WTC11 (cell line): ENCODE data around the gene TMEM60. TPM values are rescaled to one million over a fixed set of nuclear protein-coding genes. Genes with fewer than 3 reads are reported as not detected.

Experiments used
- ATAC-seq: fragments of 200-7000 bp; cut with Tn5 transposase; 2 replicates; pipeline ENCODE4 v1.10.0; 2021; ENCODE audit warnings: mild to moderate bottlenecking, moderate library complexity
- CTCF ChIA-PET: fragments of 300-600 bp; sonication (Branson Sonifier 250); formaldehyde crosslinking; loops from one replicate; lab custom pipeline; 2021; ENCODE audit warnings: antibody characterized with exemption; lab: Charles Lee
- POLR2A ChIA-PET: fragments of 350-600 bp; sonication (Branson Sonifier 250); formaldehyde crosslinking; loops from one replicate; lab custom pipeline; 2021; ENCODE audit warnings: antibody characterized with exemption; lab: Charles Lee
- DNase-seq: peaks from one replicate; pipeline ENCODE4 v3.0.0; 2021; ENCODE audit warnings: low spot score
- H3K27ac Mint-ChIP-seq: 2 replicates; pipeline ENCODE4 v1.8.0; 2021; ENCODE audit warnings: mixed read lengths
- H3K27me3 Mint-ChIP-seq: 2 replicates; pipeline ENCODE4 v1.8.0; 2021; ENCODE audit warnings: low read depth, mild to moderate bottlenecking, moderate library complexity, mixed read lengths
- H3K36me3 Mint-ChIP-seq: 2 replicates; pipeline ENCODE4 v1.8.0; 2021; ENCODE audit warnings: mixed read lengths
- H3K4me1 Mint-ChIP-seq: 2 replicates; pipeline ENCODE4 v1.8.0; 2022; ENCODE audit warnings: mixed read lengths
- H3K4me3 Mint-ChIP-seq: 2 replicates; pipeline ENCODE4 v1.8.0; 2021; ENCODE audit warnings: mild to moderate bottlenecking, moderate library complexity, mixed read lengths
- H3K9me3 Mint-ChIP-seq: 2 replicates; pipeline ENCODE4 v1.8.0; 2021; ENCODE audit warnings: mixed read lengths
- AFF4 ChIP-seq: sonication (generic); formaldehyde crosslinking; IDR thresholded peaks from 2 replicates; pipeline ENCODE4 v1.8.1; 2023; ENCODE audit warnings: mild to moderate bottlenecking, missing genetic modification reagents, borderline replicate concordance
- ATF1 ChIP-seq: sonication (generic); formaldehyde crosslinking; IDR thresholded peaks from 2 replicates; pipeline ENCODE4 v1.8.1; 2023; ENCODE audit warnings: mild to moderate bottlenecking, moderate library complexity, missing genetic modification reagents
- CDX4 ChIP-seq: fragments of 250-450 bp; sonication (Bioruptor Pico); IDR thresholded peaks from 2 replicates; pipeline ENCODE4 v1.9.0; 2021; ENCODE audit warnings: moderate library complexity, mild to moderate bottlenecking, inconsistent platforms, borderline replicate concordance
- ELF4 ChIP-seq: sonication (generic); formaldehyde crosslinking; IDR thresholded peaks from 2 replicates; pipeline ENCODE4 v1.8.1; 2022; ENCODE audit warnings: low read depth, mild to moderate bottlenecking, moderate library complexity, missing genetic modification reagents
- EMX1 ChIP-seq: fragments of 250-450 bp; sonication (Bioruptor Pico); IDR thresholded peaks from 2 replicates; pipeline ENCODE4 v1.8.0; 2021; ENCODE audit warnings: mild to moderate bottlenecking
- ERG ChIP-seq: fragments of 250-450 bp; sonication (Bioruptor Pico); IDR thresholded peaks from 2 replicates; pipeline ENCODE4 v1.8.0; 2021; ENCODE audit warnings: mild to moderate bottlenecking
- FOXP1 ChIP-seq: sonication (generic); formaldehyde crosslinking; IDR thresholded peaks from 2 replicates; pipeline ENCODE4 v1.8.0; 2022; ENCODE audit warnings: missing genetic modification reagents, mild to moderate bottlenecking, moderate library complexity, borderline replicate concordance
- HMGA2 ChIP-seq: fragments of 250-450 bp; sonication (Bioruptor Pico); IDR thresholded peaks from 2 replicates; pipeline ENCODE4 v1.4.0; 2021; ENCODE audit warnings: mild to moderate bottlenecking, moderate library complexity
- MAX ChIP-seq: sonication (generic); formaldehyde crosslinking; IDR thresholded peaks from 2 replicates; pipeline ENCODE4 v1.8.0; 2022; ENCODE audit warnings: mild to moderate bottlenecking, missing genetic modification reagents
- NFATC4 ChIP-seq: fragments of 250-450 bp; sonication (Bioruptor Pico); IDR thresholded peaks from 2 replicates; pipeline ENCODE4 v1.9.0; 2021; ENCODE audit warnings: mild to moderate bottlenecking
- NFYB ChIP-seq: sonication (generic); formaldehyde crosslinking; conservative IDR thresholded peaks from 2 replicates; pipeline ENCODE4 v1.8.0; 2022; ENCODE audit warnings: low read depth, missing genetic modification reagents
- OVOL2 ChIP-seq: fragments of 250-450 bp; sonication (Bioruptor Pico); IDR thresholded peaks from 2 replicates; pipeline ENCODE4 v1.9.0; 2021; ENCODE audit warnings: mild to moderate bottlenecking, borderline replicate concordance
- SMAD3 ChIP-seq: sonication (generic); formaldehyde crosslinking; IDR thresholded peaks from 2 replicates; pipeline ENCODE4 v1.8.0; 2022; ENCODE audit warnings: missing genetic modification reagents, mild to moderate bottlenecking, borderline replicate concordance
- STAT6 ChIP-seq: sonication (generic); formaldehyde crosslinking; conservative IDR thresholded peaks from 2 replicates; pipeline ENCODE4 v1.8.1; 2023; ENCODE audit warnings: mild to moderate bottlenecking, low read depth, missing genetic modification reagents, moderate library complexity
- TCF7 ChIP-seq: sonication (generic); formaldehyde crosslinking; IDR thresholded peaks from 2 replicates; pipeline ENCODE4 v1.8.0; 2022; ENCODE audit warnings: mild to moderate bottlenecking, low read depth, missing genetic modification reagents, moderate library complexity
- TEAD4 ChIP-seq: sonication (generic); formaldehyde crosslinking; IDR thresholded peaks from 2 replicates; pipeline ENCODE4 v1.8.0; 2022; ENCODE audit warnings: mild to moderate bottlenecking, missing genetic modification reagents
- ZNF138 ChIP-seq: sonication (generic); formaldehyde crosslinking; conservative IDR thresholded peaks from 2 replicates; pipeline ENCODE4 v1.8.1; 2022; ENCODE audit warnings: mild to moderate bottlenecking, moderate library complexity, missing genetic modification reagents
- ZNF425 ChIP-seq: fragments of 250-450 bp; sonication (Bioruptor Pico); conservative IDR thresholded peaks from 2 replicates; pipeline ENCODE4 v1.9.0; 2021; ENCODE audit warnings: mild to moderate bottlenecking
- ZNF532 ChIP-seq: fragments of 250-450 bp; sonication (Bioruptor Pico); IDR thresholded peaks from 2 replicates; pipeline ENCODE4 v1.9.0; 2021; ENCODE audit warnings: mild to moderate bottlenecking, borderline replicate concordance
- total RNA-seq: library from RNA; stranded (reverse); gene quantifications from 3 replicates; pipeline ENCODE4 v1.2.3, GENCODE V29; 2021

TMEM60 gene
- total RNA-seq, 1 experiment from 2014 or later: 21.5 TPM

GRCh38 chr7:77806425-77806824 lies 8.2 kb upstream of the TMEM60 start:
- TF ChIP-seq EMX1 (CRISPR knock-in tag) (no peak), FOXP1 (no peak), TCF7 (no peak), HMGA2 (CRISPR knock-in tag) (no peak), CDX4 (CRISPR knock-in tag) (no peak), ZNF532 (no peak), OVOL2 (CRISPR knock-in tag) (no peak), TEAD4 (CRISPR knock-in tag) (no peak), ZNF425 (no peak), MAX (CRISPR knock-in tag) (no peak), STAT6 (CRISPR knock-in tag) (no peak), SMAD3 (no peak), ATF1 (no peak), ELF4 (CRISPR knock-in tag) (no peak), NFYB (CRISPR knock-in tag) (no peak), AFF4 (no peak), NFATC4 (CRISPR knock-in tag) (no peak), ERG (no peak), ZNF138 (no peak)
- TF ChIP-seq, all 79 proteins: peak for 0
- Mint-ChIP-seq H3K4me3 (no peak overlapping the region), H3K9me3 (peaks cover 30% of the 10 kb centered on the region), H3K4me1 (no peaks in the 10 kb centered on the region; the same call in 1 of the 2 replicates), H3K27ac (no peak overlapping the region), H3K36me3 (peaks cover 15% of the 10 kb centered on the region), H3K27me3 (no peaks in the 10 kb centered on the region)
- CTCF ChIA-PET: no interaction called here
- no peak for DNase-seq
- POLR2A ChIA-PET: no interaction called here
- ATAC-seq: no peak
